Ovary (tissue), 1 donor: Measurements from ENCODE around the gene PEAK1.

ENCODE experiments used
- EP300 ChIP-seq: sonication (generic); formaldehyde crosslinking; IDR thresholded peaks from one replicate; pipeline ENCODE4 v1.6.1; 2017; ENCODE audit warnings: antibody characterized with exemption
- POLR2A ChIP-seq: fragments of 450-650 bp; IDR thresholded peaks from one replicate; pipeline ENCODE4 v1.6.1; 2017; ENCODE audit warnings: antibody characterized with exemption, mild to moderate bottlenecking, moderate library complexity

GRCh38 chr15:77392762-77393470, 27.0 kb downstream of the PEAK1 start:
- TF ChIP-seq POLR2A = no peak
- TF ChIP-seq EP300 = no peak
